ENCODE measurements around the gene HDAC4.

HDAC4 gene

GRCh38 chr2:239326831-239327535 lies 73.8 kb downstream of the HDAC4 start:
- no peak for DNase-seq (ENCODE audit: low read depth)

GRCh38 chr2:239324456-239324855 lies 76.4 kb downstream of the HDAC4 start:
- DNase-seq (ENCODE audit: low read depth) = no peak

- DNase-seq (ENCODE audit: low read depth) = no peak
These were observed 77.4 kb downstream of the HDAC4 start for GRCh38 chr2:239323447-239323846.

- DNase-seq (ENCODE audit: low read depth) = peak; percentile 49
These were observed 78.3 kb downstream of the HDAC4 start for GRCh38 chr2:239322416-239323086.

- DNase-seq (ENCODE audit: low read depth) = no peak
These were observed 79.0 kb downstream of the HDAC4 start for GRCh38 chr2:239321596-239322415.

GRCh38 chr2:239318790-239319661 lies 81.8 kb downstream of the HDAC4 start:
- no peak for DNase-seq (ENCODE audit: low read depth)

DNA sequence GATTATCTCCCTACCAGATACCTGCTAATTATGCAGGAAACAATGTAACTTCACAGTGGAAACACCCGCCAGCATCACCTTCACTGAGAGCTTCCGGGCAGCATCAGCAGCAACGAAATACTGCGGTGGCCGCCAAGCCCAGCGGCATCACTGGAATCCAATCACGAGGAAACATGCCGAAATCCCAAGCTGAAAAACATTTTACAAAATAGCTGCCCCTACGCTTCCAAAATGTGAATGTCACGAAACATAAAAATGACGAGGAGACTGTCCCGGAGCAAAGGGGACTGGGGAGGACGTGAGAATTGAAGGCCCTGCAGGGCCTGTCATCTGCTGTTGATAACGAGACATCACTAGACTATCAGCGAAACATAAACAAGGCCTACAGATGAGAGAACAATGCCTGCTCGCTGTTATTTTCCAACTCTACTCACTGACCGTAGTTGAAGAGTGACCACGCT lies 82.6 kb downstream of the HDAC4 start:
- no peak for DNase-seq (ENCODE audit: low read depth)

GRCh38 chr2:239316562-239317465 lies 84.0 kb downstream of the HDAC4 start:
- no peak for DNase-seq (ENCODE audit: low read depth)

DNA sequence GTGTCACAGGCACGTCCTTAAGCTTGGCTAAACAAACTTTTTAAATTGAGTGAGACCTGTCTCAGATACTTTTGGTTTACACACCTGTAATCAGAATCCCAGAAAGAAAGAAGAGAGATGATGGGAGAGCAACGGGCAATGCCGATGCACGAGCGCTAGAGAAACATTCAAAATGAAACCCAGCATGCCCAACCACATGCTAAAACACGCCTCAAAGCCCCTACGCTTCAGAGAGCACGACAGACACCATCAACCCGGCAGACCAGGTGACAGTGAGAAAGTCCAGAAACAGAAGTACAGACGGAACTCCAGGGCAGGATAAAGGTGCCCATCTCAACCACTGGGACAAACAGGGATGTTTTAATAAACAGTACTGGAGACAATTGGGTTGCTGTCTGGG lies 85.5 kb downstream of the HDAC4 start:
- no peak for DNase-seq (ENCODE audit: low read depth)

- DNase-seq (ENCODE audit: low read depth) = no peak
These were observed 87.0 kb downstream of the HDAC4 start for GRCh38 chr2:239313776-239314175.

- DNase-seq (ENCODE audit: low read depth) = no peak
These were observed 87.8 kb downstream of the HDAC4 start for GRCh38 chr2:239312741-239313667.

DNA sequence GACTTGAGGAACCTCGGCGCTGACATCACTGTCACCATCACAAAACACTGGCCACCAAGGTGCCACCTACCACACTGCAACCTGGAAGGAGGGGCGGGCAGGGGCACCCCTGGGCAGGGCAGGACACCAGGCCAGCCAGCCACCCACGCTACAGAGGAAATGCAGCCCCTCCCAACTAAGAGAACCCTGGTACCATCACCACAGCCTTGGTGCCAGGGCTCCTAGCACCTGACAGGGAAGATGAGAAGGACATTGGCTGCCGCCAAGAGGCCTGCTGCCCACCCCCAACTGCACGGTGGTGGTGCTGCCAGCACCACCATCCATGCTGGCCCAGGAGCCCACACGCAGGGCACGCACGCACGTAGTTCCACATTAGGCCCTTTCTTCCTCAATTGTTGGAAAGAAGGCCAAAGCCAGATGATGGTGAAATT lies 88.7 kb downstream of the HDAC4 start:
- DNase-seq (ENCODE audit: low read depth) = no peak

DNA sequence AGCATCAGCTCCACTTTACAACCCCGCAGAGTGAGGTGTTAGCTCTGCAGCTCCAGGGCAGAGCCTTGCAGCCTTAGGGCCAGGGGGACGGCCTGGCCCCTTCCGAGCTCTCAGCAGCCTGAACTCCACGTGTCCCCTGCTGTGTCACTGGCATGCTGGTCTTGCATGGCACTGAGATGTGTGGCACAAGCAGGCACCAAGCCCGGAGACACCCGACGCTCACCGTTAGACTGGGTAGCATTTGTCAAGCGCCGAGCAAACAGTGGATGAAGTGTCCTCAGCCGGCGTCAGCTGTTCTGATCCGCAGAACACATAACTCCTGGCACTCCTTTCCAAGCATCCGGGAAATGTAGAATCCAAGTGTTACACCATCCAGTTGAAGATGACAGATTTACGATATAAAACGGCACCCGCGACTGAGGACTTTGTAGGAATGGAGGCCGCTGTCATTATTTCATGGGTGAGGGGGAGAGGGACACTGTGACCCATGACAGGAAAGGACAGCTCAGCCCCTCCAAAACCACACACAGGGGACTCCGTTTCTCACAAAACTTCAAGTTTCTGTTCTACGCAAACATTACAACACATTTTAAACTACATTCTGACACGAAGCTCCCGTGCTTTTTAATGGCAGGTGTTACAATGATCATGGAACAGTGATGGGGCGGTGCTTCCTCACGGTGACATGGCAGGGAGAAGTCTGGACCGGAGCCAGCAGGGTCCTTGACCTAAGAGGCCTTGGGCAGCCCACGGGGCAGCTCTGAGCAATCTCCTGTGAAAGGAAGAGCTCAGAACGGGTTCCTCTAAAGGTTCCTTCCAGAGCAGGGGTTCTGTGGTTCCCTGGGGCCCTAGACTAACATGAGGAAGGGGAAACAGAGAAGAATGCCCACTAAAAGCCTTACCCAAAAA lies 89.4 kb downstream of the HDAC4 start:
- DNase-seq (ENCODE audit: low read depth) = no peak

DNA sequence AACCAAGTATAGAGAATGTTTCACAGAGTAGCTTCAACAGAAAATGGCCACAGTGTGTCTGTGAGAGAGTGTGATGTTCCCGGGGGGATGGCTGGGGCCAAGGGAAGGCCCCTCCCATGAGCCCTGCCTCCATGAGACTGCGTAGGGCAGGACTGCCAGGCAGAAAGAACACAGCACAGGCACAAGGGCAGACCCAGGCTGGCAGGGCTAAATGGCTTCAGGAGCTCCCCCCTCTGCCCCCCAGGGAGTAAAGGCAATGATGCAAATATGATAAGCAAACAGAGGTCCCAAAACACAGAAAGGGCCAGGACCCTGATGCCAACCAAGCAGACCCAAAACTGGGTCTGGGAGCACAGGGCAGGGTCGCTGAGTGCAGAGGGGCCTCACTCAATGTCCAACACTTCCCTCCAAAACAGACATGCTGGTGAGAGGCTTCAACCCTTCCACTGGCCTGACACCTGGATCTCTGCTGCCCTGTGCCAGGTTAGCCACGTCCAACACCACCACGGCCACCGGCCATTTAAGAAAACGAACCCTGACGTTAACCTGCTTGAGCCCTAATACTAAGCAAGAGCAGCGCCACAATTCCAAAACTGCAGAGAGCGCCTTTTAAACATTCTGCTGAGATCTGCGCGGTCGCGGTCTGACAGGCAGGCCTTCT lies 90.3 kb downstream of the HDAC4 start:
- no peak for DNase-seq (ENCODE audit: low read depth)

DNA sequence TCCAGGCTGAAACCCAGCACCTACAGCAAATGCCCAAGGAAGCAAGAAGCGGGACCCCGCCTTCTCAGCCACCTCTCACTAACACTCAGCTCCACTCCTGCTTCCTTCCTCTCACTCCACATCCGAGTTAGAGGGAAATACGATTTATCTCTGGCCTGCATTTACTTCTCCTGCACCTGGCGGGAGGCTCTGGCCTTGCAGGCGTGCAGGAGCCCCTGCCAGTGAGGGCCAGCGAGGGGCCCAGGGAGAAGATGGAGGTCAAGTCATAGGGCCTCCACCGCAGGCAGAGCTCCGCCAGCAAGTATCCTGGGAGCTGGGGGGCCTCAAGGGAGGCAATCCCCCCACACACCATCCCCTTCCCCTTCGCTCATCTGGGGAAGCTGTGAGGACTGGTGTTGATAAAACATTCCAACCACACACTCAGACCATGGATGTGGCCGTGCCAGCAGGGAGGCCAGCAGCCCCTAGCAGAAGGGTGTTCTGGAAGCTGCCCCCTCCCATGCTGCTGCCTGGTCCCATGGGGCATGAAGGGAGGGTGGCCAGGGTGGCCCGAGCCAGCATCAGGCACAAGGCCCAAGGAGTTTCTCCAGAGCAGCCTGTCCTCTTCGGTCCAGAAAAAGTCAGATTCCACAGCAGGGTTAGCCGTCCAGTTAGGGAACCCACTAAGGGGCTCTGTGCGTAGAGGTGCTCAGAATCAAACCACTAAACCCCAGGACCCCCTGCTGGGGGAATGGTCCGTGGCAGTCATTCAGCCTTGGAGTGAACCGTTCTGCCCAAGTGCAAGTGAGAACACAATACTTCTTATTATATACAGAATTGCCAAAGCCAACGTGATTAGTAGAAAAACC lies 91.2 kb downstream of the HDAC4 start:
- DNase-seq (ENCODE audit: low read depth) = no peak

DNA sequence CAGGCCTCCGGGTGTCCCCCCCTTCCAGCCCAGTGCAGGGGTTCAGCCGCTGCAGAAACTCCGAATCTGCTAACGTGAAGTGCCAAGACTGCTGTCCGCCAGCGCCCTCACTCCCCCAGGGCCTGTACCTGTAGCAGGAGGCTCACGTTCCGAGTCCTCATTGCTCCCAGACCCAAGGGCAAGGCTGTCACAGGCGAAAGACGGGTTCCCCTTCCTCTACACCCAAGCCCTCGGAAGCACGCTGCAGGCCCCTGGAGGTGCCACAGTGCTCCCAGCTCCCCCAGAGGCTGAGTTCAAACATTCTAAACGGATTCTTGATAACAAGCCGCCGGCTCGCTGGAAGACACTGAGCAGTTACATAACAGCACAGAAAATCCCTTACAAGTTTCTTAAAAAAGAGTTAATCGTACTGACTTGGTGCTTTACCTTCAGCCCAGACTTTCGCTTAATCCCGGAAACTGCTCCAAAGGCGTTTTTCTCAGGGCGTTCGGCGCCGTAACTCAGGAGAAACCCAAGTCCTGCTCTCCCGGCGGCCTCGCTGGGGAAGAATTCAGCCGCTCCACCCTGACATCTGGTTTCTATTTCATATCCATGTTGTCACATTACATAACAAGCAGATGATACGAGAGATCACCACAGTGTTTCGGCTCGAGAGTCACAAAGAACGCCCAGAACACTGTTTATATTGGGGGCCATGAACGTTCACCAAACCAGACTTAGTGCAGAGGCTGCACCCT lies 92.0 kb downstream of the HDAC4 start:
- peak; percentile 52 for DNase-seq (ENCODE audit: low read depth)
